ENCODE results near the gene EI24. TPM values are rescaled to one million over a fixed set of nuclear protein-coding genes. Genes with fewer than 3 reads are reported as not detected.

The EI24 gene
- polyA plus RNA-seq, 1 donor (not counting 4 experiments of a cell fraction or from before 2014, with no cell fraction given): 263 TPM

- Histone ChIP-seq H3K9me1 (ENCODE audit: control insufficient read depth, extremely low read depth, insufficient read depth, low read length) (no peaks in the 10 kb centered on the region), H2AFZ (ENCODE audit: control insufficient read depth, low read length) (peak overlapping the region; percentile 93), H4K20me1 (ENCODE audit: control insufficient read depth, extremely low read depth, insufficient read depth, low read length) (no peaks in the 10 kb centered on the region), H3K9ac (ENCODE audit: control insufficient read depth, extremely low read depth, insufficient read depth, low read length) (peak overlapping the region; percentile 77), H3K4me1 (ENCODE audit: control insufficient read depth, extremely low read depth, insufficient read depth, low read length) (peaks cover 28% of the 10 kb centered on the region), H3K9me3 (ENCODE audit: control insufficient read depth, low read depth, low read length) (no peaks in the 10 kb centered on the region), H3K79me2 (ENCODE audit: control insufficient read depth, insufficient read depth, low read length) (peaks cover 8% of the 10 kb centered on the region), H3K4me3 (ENCODE audit: control insufficient read depth in 2 of 3, extremely low read depth in 1 of 3, insufficient read depth in 2 of 3, low read depth in 1 of 3, low read length in 3 of 3) (peak overlapping the region; percentile 64 to 77 (median 69)), H3K4me2 (ENCODE audit: control insufficient read depth, extremely low read depth, insufficient read depth, low read depth, low read length) (peak overlapping the region; percentile 94), H3K36me3 (ENCODE audit: control insufficient read depth in 2 of 2, extremely low read depth in 1 of 2, insufficient read depth in 2 of 2, low read length in 2 of 2) (peaks cover 5 to 13% of the 10 kb centered on the region in 2 experiments), H3K27ac (ENCODE audit: control insufficient read depth, insufficient read depth, low read length) (peak overlapping the region; percentile 75), H3K27me3 (ENCODE audit: control insufficient read depth, extremely low read depth, insufficient read depth, low read length) (no peaks in the 10 kb centered on the region)
- TF ChIP-seq CTCF (optimal IDR thresholded peaks at IDR 0.05 in 1 of 3, IDR thresholded peaks at IDR 0.05 in 1 of 3, conservative IDR thresholded peaks at IDR 0.05 in 1 of 3; ENCODE audit: extremely low read depth in 1 of 3, insufficient read depth in 2 of 3, low read length in 3 of 3) (no peak), EZH2 (IDR thresholded peaks at IDR 0.05; ENCODE audit: low read length) (no peak)
- DNase-seq (ENCODE audit: low read depth, low spot score) (peak; percentile 68), FAIRE-seq (no peak)
- dilution Hi-C loops (cut with MboI; ENCODE audit: extremely low pct_ligation_motif_present, low sequenced_read_pairs): no loop called here
These were observed 56.5 kb downstream of the EI24 start for GRCh38 chr11:125625630-125626287.

GRCh38 chr11:125626288-125626950, 57.1 kb downstream of the EI24 start:
- Histone ChIP-seq H4K20me1 (ENCODE audit: control insufficient read depth, extremely low read depth, insufficient read depth, low read length) (no peaks in the 10 kb centered on the region), H2AFZ (ENCODE audit: control insufficient read depth, low read length) (peak overlapping the region; percentile 75), H3K4me1 (ENCODE audit: control insufficient read depth, extremely low read depth, insufficient read depth, low read length) (peaks cover 27% of the 10 kb centered on the region), H3K4me3 (ENCODE audit: control insufficient read depth in 2 of 3, extremely low read depth in 1 of 3, insufficient read depth in 2 of 3, low read depth in 1 of 3, low read length in 3 of 3) (peak overlapping the region; percentile 64 to 77 (median 69)), H3K9ac (ENCODE audit: control insufficient read depth, extremely low read depth, insufficient read depth, low read length) (peak overlapping the region; percentile 77), H3K9me1 (ENCODE audit: control insufficient read depth, extremely low read depth, insufficient read depth, low read length) (no peaks in the 10 kb centered on the region), H3K79me2 (ENCODE audit: control insufficient read depth, insufficient read depth, low read length) (peaks cover 8% of the 10 kb centered on the region), H3K9me3 (ENCODE audit: control insufficient read depth, low read depth, low read length) (no peaks in the 10 kb centered on the region), H3K36me3 (ENCODE audit: control insufficient read depth in 2 of 2, extremely low read depth in 1 of 2, insufficient read depth in 2 of 2, low read length in 2 of 2) (peaks cover 3 to 8% of the 10 kb centered on the region in 2 experiments), H3K4me2 (ENCODE audit: control insufficient read depth, extremely low read depth, insufficient read depth, low read depth, low read length) (peak overlapping the region; percentile 94), H3K27me3 (ENCODE audit: control insufficient read depth, extremely low read depth, insufficient read depth, low read length) (no peaks in the 10 kb centered on the region), H3K27ac (ENCODE audit: control insufficient read depth, insufficient read depth, low read length) (peak overlapping the region; percentile 75)
- dilution Hi-C loops (cut with MboI; ENCODE audit: extremely low pct_ligation_motif_present, low sequenced_read_pairs): no loop called here
- TF ChIP-seq EZH2 (IDR thresholded peaks at IDR 0.05; ENCODE audit: low read length): no peak
- peak; percentile 16 to 47 (median 44) for TF ChIP-seq CTCF (optimal IDR thresholded peaks at IDR 0.05 in 1 of 3, IDR thresholded peaks at IDR 0.05 in 1 of 3, conservative IDR thresholded peaks at IDR 0.05 in 1 of 3; ENCODE audit: extremely low read depth in 1 of 3, insufficient read depth in 2 of 3, low read length in 3 of 3)
- peak; percentile 60 for DNase-seq (ENCODE audit: low read depth, low spot score)
- peak; percentile 9 for FAIRE-seq

Measured in keratinocyte (primary cell).